Muscle of leg (tissue), 11 donors: Measurements from ENCODE around the gene HEYL. TPM values are rescaled to one million over a fixed set of nuclear protein-coding genes. Genes with fewer than 3 reads are reported as not detected.
A peak's percentile ranks its signal among the peaks of the same experiment; 100 is the strongest.
"Not testable (repeated sequence)": the region's sequence is repeated elsewhere in the genome, so short reads cannot be mapped to it uniquely, and the experiment has no call there.

ENCODE experiments used
- DNase-seq: peaks from one replicate; pipeline ENCODE4 v3.0.0; 2013
- H3K27ac ChIP-seq: one replicate; pipeline ENCODE4 v1.5.1; 2013; ENCODE audit warnings: mild to moderate bottlenecking, low read length, control low read depth
- H3K27me3 ChIP-seq: one replicate; pipeline ENCODE4 v1.6.1; 2013; ENCODE audit warnings: low read length; ENCODE audit not compliant: control insufficient read depth, insufficient read depth
- H3K36me3 ChIP-seq: one replicate; pipeline ENCODE4 v1.6.1; 2013; ENCODE audit warnings: low read length; ENCODE audit not compliant: control insufficient read depth, insufficient read depth
- H3K4me1 ChIP-seq: one replicate; pipeline ENCODE4 v1.6.1; 2013; ENCODE audit warnings: low read length; ENCODE audit not compliant: control insufficient read depth, insufficient read depth
- H3K4me3 ChIP-seq: one replicate; pipeline ENCODE4 v1.5.1; 2013; ENCODE audit warnings: low read length, control low read depth
- H3K9me3 ChIP-seq: replicated peaks from 2 replicates; pipeline ENCODE4 v1.6.1; 2013; ENCODE audit warnings: low read depth, low read length; ENCODE audit not compliant: control insufficient read depth
- WGBS: methylation state at CpG from one replicate; pipeline ENCODE4 v1.1.5; 2013; ENCODE audit warnings: missing lambda C conversion rate; ENCODE audit not compliant: insufficient coverage; 5-methylcytosine and 5-hydroxymethylcytosine counted together
- polyA plus RNA-seq, 8 donors: library from polyadenylated mRNA; unstranded; fragments of 120-200 nt; gene quantifications; one replicate each; pipeline versions ENCODE4 v1.2.1 to v1.2.3, GENCODE V29; 2013; ENCODE audit warnings: inconsistent platforms in 1 of 8, low replicate concordance in 1 of 8; ENCODE audit not compliant: insufficient read length in 8 of 8, insufficient read depth in 1 of 8
- total RNA-seq: library from RNA; stranded (reverse); fragments of 120-200 nt; gene quantifications from one replicate; pipeline ENCODE4 v1.2.4, GENCODE V29; 2013

HEYL gene
- total and polyA plus RNA-seq, 9 donors, result 19.5 to 73.0 (median 59.3) TPM

DNA sequence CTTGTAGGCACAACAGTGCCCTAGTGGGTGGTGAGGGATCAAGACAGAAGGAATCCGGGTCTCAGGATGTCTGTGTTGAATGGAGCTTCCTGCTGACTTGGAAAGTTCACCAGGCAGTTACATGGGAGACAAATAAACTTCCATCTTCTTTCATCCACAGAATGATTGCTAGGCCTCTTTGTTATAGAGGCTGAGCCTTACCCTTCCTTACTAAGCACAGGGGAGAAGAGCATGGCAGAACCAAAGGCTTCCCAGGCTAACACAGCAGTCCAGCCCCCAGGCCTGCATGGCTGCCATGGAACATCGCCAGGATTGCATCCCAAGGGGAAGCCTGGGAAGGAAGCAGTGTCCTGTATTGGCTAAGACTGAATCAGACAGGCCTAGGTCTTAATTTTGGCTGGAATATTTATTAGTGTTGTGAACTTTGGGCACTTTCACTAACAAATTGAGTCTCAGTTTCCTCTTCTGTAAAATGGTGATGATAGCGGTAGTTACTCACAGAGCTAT lies 18.7 kb downstream of the HEYL start:
- H3K9me3 ChIP-seq, result no peaks in the 10 kb centered on the region
- no peak for DNase-seq
- H3K27ac ChIP-seq, result no peak overlapping the region
- H3K36me3 ChIP-seq, result peaks cover 25% of the 10 kb centered on the region
- H3K27me3 ChIP-seq, result peaks cover 2% of the 10 kb centered on the region
- H3K4me1 ChIP-seq, result peaks cover 34% of the 10 kb centered on the region
- H3K4me3 ChIP-seq, result no peak overlapping the region
- 75% methylated on average over 1 of the region's 3 CpGs for WGBS

DNA sequence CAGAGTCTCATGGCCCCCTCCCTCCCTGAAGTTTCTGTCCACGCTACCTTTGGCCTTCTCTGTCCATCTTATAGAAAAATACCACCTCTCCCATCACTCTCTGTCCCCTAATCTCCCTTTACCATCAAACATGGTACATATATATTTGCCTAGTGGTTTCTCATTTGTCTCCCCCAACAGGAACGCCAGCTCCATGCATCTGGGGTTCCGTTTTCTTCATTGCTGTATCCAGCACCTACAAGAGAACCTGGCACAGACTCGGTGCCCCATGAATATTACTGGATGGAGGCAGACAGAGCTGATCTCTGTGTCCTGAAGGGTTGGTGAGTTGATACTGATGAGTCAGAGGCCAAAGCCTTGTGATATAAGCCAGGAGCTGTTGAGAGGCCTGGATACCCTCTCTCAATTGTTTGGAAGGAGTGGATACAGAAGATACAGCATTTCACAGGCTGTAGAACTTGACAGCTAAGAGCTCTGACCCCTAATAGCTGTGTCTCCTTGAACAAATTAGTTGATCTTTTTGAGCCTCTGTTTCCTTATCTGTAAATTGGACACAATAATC lies 21.9 kb downstream of the HEYL start:
- Histone ChIP-seq H3K27me3 (peaks cover 2% of the 10 kb centered on the region), H3K27ac (no peak overlapping the region), H3K4me1 (peaks cover 5% of the 10 kb centered on the region), H3K9me3 (no peaks in the 10 kb centered on the region), H3K4me3 (no peak overlapping the region), H3K36me3 (peaks cover 13% of the 10 kb centered on the region)
- DNase-seq, result no peak
- WGBS, result 90% methylated on average over 2 of the region's 4 CpGs

- Histone ChIP-seq H3K9me3 (no peaks in the 10 kb centered on the region), H3K27ac (no peak overlapping the region), H3K27me3 (peaks cover 2% of the 10 kb centered on the region), H3K4me3 (no peak overlapping the region), H3K4me1 (peaks cover 2% of the 10 kb centered on the region), H3K36me3 (peaks cover 13% of the 10 kb centered on the region)
- no peak for DNase-seq
- no CpG with 5 or more reads among the region's 8 CpGs for WGBS
Observed at GRCh38 chr1:39615086-39615673, 24.3 kb downstream of the HEYL start.

DNA sequence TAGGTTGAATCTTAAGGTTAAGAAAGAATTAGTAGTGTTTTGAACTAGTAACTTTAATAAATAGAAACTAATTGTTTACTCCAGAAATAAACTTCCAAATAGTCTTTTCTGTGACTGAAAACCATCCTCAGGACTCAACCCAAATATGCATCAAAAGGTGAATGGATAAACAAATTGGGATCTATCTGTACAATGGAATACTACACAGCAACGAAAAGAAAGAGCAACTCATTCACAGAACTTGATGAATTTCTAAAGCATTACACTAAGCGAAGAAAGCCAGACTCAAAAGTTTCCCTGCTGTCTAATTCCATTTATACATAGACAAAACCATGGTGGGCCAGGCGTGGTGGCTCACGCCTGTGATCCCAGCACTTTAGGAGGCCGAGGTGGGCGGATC lies 25.0 kb downstream of the HEYL start:
- DNase-seq, result no peak
- WGBS, result no CpG with 5 or more reads among the region's 6 CpGs
- Histone ChIP-seq H3K4me3 (no peak overlapping the region), H3K27ac (no peak overlapping the region), H3K27me3 (peaks cover 3% of the 10 kb centered on the region), H3K4me1 (peaks cover 9% of the 10 kb centered on the region), H3K9me3 (no peaks in the 10 kb centered on the region), H3K36me3 (peaks cover 16% of the 10 kb centered on the region)

DNA sequence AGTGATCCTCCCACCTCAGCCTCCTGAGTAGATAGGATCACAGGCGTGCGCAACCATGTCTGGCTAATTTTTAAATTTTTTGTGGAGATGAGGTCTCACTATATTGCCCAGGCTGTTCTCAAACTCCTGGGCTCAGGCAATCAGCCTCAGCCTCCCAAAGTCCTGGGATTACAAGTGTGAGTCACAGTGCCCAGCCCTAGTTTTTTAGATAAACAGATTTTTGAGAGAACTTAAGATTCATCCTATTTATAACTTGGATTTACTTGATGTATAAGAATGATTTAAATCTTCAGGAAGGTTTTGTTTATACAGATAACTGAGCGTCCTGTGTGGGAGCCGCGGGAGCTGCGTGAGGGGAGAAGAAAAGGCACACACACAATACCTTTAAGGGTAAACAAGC lies 26.2 kb downstream of the HEYL start:
- peaks cover 5% of the 10 kb centered on the region for H3K27me3 ChIP-seq
- H3K27ac ChIP-seq, result no peak overlapping the region
- peaks cover 10% of the 10 kb centered on the region for H3K4me1 ChIP-seq
- no peaks in the 10 kb centered on the region for H3K9me3 ChIP-seq
- H3K36me3 ChIP-seq, result peaks cover 16% of the 10 kb centered on the region
- DNase-seq, result no peak
- no CpG with 5 or more reads among the region's 6 CpGs for WGBS
- no peak overlapping the region for H3K4me3 ChIP-seq

GRCh38 chr1:39609618-39610331 lies 29.7 kb downstream of the HEYL start:
- DNase-seq, result peak; percentile 69
- Histone ChIP-seq H3K9me3 (no peaks in the 10 kb centered on the region), H3K36me3 (peaks cover 7% of the 10 kb centered on the region), H3K27me3 (peaks cover 3% of the 10 kb centered on the region), H3K27ac (no peak overlapping the region), H3K4me3 (no peak overlapping the region), H3K4me1 (peaks cover 10% of the 10 kb centered on the region)
- 9% methylated on average over 42 of the region's 42 CpGs for WGBS

DNA sequence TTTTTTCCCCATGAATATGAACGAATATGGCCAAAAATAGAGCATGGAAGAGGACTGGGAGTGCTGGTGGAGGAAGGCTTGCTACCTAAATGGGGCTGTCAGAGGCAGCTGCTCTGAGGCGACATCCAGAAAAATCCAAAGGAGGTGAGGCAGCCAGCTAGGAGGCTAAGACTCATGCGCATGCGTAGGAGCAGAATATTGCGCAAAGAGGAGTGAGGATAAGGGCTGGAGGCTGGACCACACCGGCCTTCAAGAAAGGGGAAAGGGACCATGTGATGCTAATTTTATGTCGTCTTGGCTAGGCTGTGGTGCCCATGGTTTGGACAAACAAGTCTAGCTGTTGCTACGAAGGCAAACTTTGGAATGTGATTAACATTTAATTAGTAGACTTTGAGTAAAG lies 30.5 kb downstream of the HEYL start:
- Histone ChIP-seq H3K9me3 (no peaks in the 10 kb centered on the region), H3K4me1 (peaks cover 10% of the 10 kb centered on the region), H3K27ac (no peak overlapping the region), H3K4me3 (no peak overlapping the region), H3K36me3 (peaks cover 7% of the 10 kb centered on the region), H3K27me3 (peaks cover 3% of the 10 kb centered on the region)
- DNase-seq, result peak; percentile 23
- 84% methylated on average over 8 of the region's 8 CpGs for WGBS

DNA sequence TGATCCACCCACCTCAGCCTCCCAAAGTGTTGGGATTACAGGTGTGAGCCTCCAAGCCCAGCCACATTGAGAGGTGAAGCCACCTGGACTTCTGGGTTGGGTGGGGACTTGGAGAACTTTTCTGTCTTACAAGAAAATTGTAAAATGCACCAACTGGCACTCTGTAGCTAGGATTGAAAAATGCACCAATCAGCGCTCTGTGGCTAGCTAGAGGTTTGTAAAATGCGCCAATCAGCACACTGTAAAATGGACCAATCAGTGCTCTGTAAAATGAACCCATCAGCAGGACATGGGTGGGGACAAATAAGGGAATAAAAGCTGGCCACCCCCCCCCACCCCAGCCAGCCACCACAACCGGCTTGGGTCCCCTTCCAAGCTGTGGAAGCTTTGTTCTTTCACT lies 35.8 kb downstream of the HEYL start:
- not testable (repeated sequence) for H3K36me3 ChIP-seq, H3K27ac ChIP-seq, H3K9me3 ChIP-seq, H3K4me1 ChIP-seq, DNase-seq, H3K27me3 ChIP-seq, H3K4me3 ChIP-seq
- WGBS, result no CpG with 5 or more reads among the region's 3 CpGs

DNA sequence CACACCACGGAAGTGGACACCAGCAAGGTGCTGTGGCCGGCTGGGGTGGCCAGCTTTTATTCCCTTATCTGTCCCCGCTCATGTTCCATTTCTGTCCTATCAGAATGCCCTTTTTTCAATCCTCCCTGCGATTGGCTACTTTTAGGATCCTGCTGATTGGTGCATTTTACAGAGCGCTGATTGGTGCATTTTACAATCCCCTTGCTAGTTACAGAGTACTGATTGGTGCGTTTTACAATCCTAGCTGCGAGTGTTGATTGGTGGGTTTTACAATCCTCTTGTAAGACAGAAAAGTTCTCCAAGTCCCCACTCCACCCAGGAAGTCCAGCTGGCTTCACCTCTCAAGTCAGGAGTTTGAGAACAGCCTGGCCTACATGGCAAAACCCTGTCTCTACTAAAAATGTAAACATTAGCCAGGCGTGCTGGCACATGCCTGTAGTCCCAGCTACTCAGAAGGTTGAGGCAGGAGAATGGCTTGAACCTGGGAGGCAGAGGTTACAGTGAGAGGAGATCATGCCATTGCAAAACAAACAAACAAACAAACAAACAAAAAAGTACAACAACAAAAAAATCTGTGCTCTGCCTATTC lies 37.7 kb downstream of the HEYL start:
- not testable (repeated sequence) for H3K27ac ChIP-seq, H3K27me3 ChIP-seq, H3K9me3 ChIP-seq, DNase-seq, H3K36me3 ChIP-seq, H3K4me3 ChIP-seq, H3K4me1 ChIP-seq
- WGBS, result 73% methylated on average over 3 of the region's 8 CpGs

DNA sequence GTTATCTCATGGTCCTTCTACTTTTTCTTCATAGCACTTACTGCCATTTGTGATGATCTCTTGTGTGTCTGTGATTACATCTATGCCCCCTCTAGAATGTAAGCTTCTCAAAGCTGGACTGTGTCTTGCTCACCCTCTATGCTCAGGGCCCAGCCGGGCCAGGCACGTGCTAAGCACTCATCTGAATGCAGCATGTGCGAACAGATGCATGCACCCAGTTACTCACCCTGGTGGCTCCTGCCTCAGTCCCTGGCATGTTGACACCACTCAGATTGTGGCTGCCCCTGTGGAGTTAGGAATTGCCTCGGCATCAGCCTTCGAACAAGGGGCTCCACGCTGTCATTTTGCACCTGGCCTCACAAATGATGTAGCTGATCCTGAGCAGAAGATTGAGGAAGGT lies 43.3 kb downstream of the HEYL start:
- Histone ChIP-seq H3K27me3 (peaks cover 3% of the 10 kb centered on the region), H3K9me3 (no peaks in the 10 kb centered on the region), H3K36me3 (no peaks in the 10 kb centered on the region), H3K4me1 (no peaks in the 10 kb centered on the region), H3K4me3 (no peak overlapping the region), H3K27ac (no peak overlapping the region)
- DNase-seq, result no peak
- 70% methylated on average over 6 of the region's 6 CpGs for WGBS
